ACC112 (cell line): Measurements from ENCODE around the gene MIB1.

Experiments used
- H2AFZ ChIP-seq: fragments of 200-600 bp; sonication (generic); one replicate; pipeline ENCODE4 v1.6.0; 2017; ENCODE audit warnings: antibody characterized with exemption, low read length; ENCODE audit not compliant: unreplicated experiment
- H3K27ac ChIP-seq: fragments of 200-600 bp; sonication (generic); 2 replicates; pipeline ENCODE4 v1.5.1; 2014; ENCODE audit warnings: low read depth, mild to moderate bottlenecking, antibody characterized with exemption, low read length, moderate library complexity
- H3K27me3 ChIP-seq: fragments of 200-600 bp; sonication (generic); 2 replicates; pipeline ENCODE4 v1.6.1; 2014; ENCODE audit warnings: mild to moderate bottlenecking, antibody characterized with exemption, low read length, moderate library complexity, mixed read lengths; ENCODE audit not compliant: insufficient read depth
- H3K36me3 ChIP-seq: fragments of 200-600 bp; sonication (generic); 2 replicates; pipeline ENCODE4 v1.6.1; 2016; ENCODE audit warnings: mild to moderate bottlenecking, antibody characterized with exemption, low read length, moderate library complexity, mixed read lengths; ENCODE audit not compliant: insufficient read depth
- H3K4me1 ChIP-seq: fragments of 200-600 bp; sonication (generic); one replicate; pipeline ENCODE4 v1.6.1; 2016; ENCODE audit warnings: low read length, mixed read lengths; ENCODE audit not compliant: insufficient read depth, unreplicated experiment, control insufficient read depth
- H3K4me3 ChIP-seq: fragments of 200-600 bp; sonication (generic); 2 replicates; pipeline ENCODE4 v1.5.1; 2014; ENCODE audit warnings: mild to moderate bottlenecking, low read depth, low read length
- H3K79me2 ChIP-seq: fragments of 200-600 bp; sonication (generic); one replicate; pipeline ENCODE4 v1.6.0; 2016; ENCODE audit warnings: low read length; ENCODE audit not compliant: control insufficient read depth, unreplicated experiment, insufficient read depth

Gene MIB1

GRCh38 chr18:21809725-21810124 is 69.1 kb downstream of the MIB1 start:
- no peaks in the 10 kb centered on the region for H3K27me3 ChIP-seq
- no peak overlapping the region for H2AFZ ChIP-seq
- H3K79me2 ChIP-seq, result no peaks in the 10 kb centered on the region
- no peaks in the 10 kb centered on the region for H3K4me1 ChIP-seq
- H3K27ac ChIP-seq, result no peak overlapping the region
- peaks cover 35% of the 10 kb centered on the region for H3K36me3 ChIP-seq
- H3K4me3 ChIP-seq, result no peak overlapping the region

DNA sequence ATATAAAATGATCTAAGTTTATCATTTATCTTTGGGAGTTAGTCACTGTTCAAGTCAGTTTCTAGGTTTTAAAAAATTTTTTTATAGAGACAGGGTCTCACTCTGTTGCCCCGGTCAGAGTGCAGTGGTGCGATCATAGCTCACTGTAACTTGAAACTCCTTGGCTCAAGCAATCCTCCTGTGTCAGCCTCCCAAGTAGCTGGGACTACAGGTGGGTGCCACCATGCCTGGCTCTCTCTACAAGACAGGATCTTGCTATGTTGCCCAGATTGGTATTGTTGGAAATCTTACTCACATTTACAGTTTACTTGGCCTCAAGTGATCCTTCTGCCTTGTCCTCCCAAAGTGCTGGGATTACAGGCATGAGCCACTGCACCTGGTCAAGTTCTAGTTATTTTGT is 74.5 kb downstream of the MIB1 start:
- H3K27me3 ChIP-seq, result no peaks in the 10 kb centered on the region
- no peak overlapping the region for H3K4me3 ChIP-seq
- H2AFZ ChIP-seq, result no peak overlapping the region
- H3K4me1 ChIP-seq, result no peaks in the 10 kb centered on the region
- H3K79me2 ChIP-seq, result no peaks in the 10 kb centered on the region
- H3K27ac ChIP-seq, result no peak overlapping the region
- peaks cover 14% of the 10 kb centered on the region for H3K36me3 ChIP-seq

DNA sequence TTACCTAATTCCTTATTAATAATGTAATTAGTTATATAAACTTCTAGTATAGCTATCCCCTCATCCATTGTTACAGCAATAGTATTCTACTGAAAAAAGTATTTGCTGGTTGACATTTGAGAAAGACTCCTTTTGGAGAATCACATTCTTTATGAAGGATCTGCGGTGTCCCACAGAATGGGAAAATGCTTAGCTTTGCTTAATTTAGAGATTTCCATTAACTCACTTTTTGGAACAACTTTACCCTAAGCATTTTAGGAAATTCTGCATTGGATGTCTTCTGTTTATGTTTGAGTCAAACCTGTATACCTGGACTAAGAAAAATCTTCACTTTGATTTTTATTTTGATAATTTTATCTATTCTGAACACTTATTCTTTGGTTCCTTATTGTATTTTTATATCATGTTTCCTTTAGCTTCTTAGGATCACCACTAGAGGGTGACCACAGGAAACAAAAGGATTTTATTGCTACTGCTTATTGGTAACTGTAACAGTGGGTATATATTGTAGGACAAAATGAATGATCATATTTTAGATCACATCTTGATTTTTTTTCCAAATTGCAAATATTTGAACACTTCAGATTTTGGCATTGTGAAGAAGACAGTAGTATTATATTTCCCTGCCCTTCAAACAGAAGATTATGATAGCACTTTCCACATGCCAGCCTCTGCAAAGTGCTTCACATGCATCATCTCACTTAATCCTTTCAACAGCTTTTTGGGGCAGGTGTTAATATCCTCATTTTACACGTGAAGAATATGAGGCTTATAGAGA is 79.6 kb downstream of the MIB1 start:
- Histone ChIP-seq H3K79me2 (no peaks in the 10 kb centered on the region), H3K36me3 (no peaks in the 10 kb centered on the region), H2AFZ (no peak overlapping the region), H3K27ac (no peak overlapping the region), H3K4me1 (no peaks in the 10 kb centered on the region), H3K27me3 (no peaks in the 10 kb centered on the region), H3K4me3 (no peak overlapping the region)

GRCh38 chr18:21820811-21821143 is 80.2 kb downstream of the MIB1 start:
- H3K4me1 ChIP-seq, result peaks cover 4% of the 10 kb centered on the region
- no peak overlapping the region for H3K27ac ChIP-seq
- H3K79me2 ChIP-seq, result no peaks in the 10 kb centered on the region
- no peaks in the 10 kb centered on the region for H3K36me3 ChIP-seq
- H3K27me3 ChIP-seq, result no peaks in the 10 kb centered on the region
- H2AFZ ChIP-seq, result no peak overlapping the region
- H3K4me3 ChIP-seq, result no peak overlapping the region

DNA sequence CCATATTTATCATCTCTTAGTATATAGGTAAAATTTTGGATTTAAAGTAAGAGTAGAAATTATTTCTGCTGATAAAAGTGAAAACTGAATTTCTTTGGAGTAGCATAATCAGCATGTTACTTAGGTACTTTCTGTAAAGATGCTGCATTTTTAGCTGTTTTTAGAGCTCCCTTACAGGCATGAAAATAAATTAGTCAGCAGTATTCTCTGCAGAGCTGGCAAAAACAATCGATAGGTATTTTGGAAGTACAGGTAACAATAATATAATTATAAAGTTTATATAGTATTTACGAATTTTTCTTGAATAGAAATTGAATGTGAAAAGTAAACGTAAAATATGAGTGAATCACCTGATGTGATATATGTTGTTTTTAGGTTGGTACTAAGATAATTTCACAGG is 83.3 kb downstream of the MIB1 start:
- Histone ChIP-seq H3K4me3 (no peak overlapping the region), H3K27me3 (no peaks in the 10 kb centered on the region), H3K27ac (no peak overlapping the region), H3K4me1 (peaks cover 14% of the 10 kb centered on the region), H2AFZ (no peak overlapping the region), H3K36me3 (no peaks in the 10 kb centered on the region), H3K79me2 (no peaks in the 10 kb centered on the region)

DNA sequence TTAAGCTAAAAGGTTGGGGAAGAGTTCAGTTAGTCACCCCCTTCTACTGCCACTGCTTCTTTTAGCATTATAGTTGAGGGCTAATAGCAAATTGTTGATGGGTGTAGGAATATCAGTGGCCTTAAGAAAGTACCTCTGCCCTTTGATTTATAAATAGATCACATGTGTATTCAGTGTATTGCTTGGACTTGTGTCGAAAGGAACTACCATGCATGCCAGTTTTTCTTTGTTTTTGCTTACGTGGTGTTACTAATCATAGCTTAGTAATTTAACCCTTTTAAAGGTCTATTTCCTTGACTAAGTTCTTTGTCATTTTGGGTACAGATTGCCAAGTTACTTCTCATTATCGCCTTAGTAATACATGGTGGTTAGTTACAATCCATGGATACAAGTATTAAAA is 85.6 kb downstream of the MIB1 start:
- Histone ChIP-seq H3K27ac (peak overlapping the region; percentile 38), H3K79me2 (no peaks in the 10 kb centered on the region), H3K36me3 (no peaks in the 10 kb centered on the region), H3K27me3 (no peaks in the 10 kb centered on the region), H3K4me3 (peak overlapping the region; percentile 9; the same call in 1 of the 2 replicates), H3K4me1 (peaks cover 14% of the 10 kb centered on the region), H2AFZ (no peak overlapping the region)

DNA sequence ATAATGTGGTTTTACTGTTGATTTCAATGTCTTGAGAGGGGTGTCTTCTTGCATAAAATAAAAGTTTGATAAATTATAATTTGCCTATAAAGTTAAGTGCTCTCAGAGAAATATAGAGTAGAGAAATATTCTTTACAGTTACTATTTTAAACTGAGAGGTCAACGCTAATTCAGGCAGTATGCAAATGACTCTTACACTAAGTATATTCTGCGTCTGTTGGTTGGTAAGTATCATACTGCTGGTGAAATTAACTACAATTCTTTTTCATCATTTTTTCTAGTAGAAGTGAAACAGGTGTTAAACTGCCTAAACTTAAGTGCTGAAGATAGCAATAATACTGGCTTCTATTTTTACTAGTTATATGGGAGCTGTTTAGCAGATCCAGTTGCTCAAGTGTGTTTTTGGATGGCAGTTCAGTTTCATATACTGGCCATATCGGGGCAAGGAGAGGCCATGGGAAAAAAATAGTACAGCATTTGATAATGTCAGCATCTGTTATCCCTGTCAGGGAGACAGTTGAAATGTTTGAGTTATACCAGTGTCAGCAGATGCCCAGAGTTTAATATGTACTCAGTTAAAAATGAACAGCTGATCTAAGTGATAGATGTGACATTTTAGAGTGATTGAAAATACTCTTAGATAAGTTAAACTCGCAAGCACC is 86.2 kb downstream of the MIB1 start:
- Histone ChIP-seq H3K79me2 (no peaks in the 10 kb centered on the region), H2AFZ (no peak overlapping the region), H3K27me3 (no peaks in the 10 kb centered on the region), H3K27ac (peak overlapping the region; percentile 38), H3K4me1 (peaks cover 14% of the 10 kb centered on the region), H3K4me3 (no peak overlapping the region), H3K36me3 (no peaks in the 10 kb centered on the region)

- no peaks in the 10 kb centered on the region for H3K79me2 ChIP-seq
Observed at GRCh38 chr18:21830532-21830931, 89.9 kb downstream of the MIB1 start.

DNA sequence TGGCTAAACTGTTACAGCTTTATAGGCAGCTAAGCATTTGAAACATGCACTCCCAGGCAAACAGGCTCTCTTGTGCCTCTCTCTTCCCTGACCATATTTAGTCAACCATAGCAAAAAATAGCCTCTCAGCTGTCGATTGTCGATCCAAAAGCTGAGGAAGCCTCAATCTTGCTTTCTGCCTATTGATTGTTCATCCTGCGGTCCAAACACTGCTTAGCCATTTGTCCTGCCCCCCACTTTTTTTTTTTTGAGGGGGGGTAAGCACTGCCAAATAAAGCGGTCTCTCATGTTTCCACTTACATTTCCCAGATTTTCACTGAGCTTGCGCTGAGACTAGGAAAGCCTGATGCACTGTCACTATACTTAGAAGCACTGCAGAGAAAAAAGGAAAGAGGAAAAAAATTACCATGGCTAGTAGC is 90.8 kb downstream of the MIB1 start:
- H3K4me1 ChIP-seq, result peaks cover 4% of the 10 kb centered on the region
- no peak overlapping the region for H3K27ac ChIP-seq
- no peaks in the 10 kb centered on the region for H3K36me3 ChIP-seq
- H3K4me3 ChIP-seq, result no peak overlapping the region
- H2AFZ ChIP-seq, result no peak overlapping the region
- H3K27me3 ChIP-seq, result no peaks in the 10 kb centered on the region
- H3K79me2 ChIP-seq, result no peaks in the 10 kb centered on the region

More at GRCh38 chr18:21830532-21830931, 89.9 kb downstream of the MIB1 start:
- Histone ChIP-seq H3K27me3 (no peaks in the 10 kb centered on the region), H3K36me3 (no peaks in the 10 kb centered on the region), H3K27ac (no peak overlapping the region), H3K4me1 (peaks cover 13% of the 10 kb centered on the region), H2AFZ (no peak overlapping the region), H3K4me3 (no peak overlapping the region)

GRCh38 chr18:21833604-21834298 is 93.2 kb downstream of the MIB1 start:
- Histone ChIP-seq H2AFZ (no peak overlapping the region), H3K4me3 (no peak overlapping the region), H3K36me3 (no peaks in the 10 kb centered on the region; the same call in 1 of the 2 replicates), H3K4me1 (no peaks in the 10 kb centered on the region), H3K27ac (no peak overlapping the region), H3K79me2 (no peaks in the 10 kb centered on the region), H3K27me3 (no peaks in the 10 kb centered on the region)
